NCI-H1930 (cell line): ENCODE measurements around the gene EXOSC9.

Experiments used
- DNase-seq, 2 experiments: peaks; one replicate each; lab custom pipeline; 2025; lab: John Stamatoyannopoulos, UW

EXOSC9 gene

GRCh38 chr4:121789455-121789854, 11.7 kb upstream of the EXOSC9 start:
- DNase-seq = no peak

- DNase-seq = no peak
Observed at GRCh38 chr4:121789960-121790829, 10.9 kb upstream of the EXOSC9 start.

- DNase-seq = no peak
Observed at GRCh38 chr4:121790976-121791375, 10.1 kb upstream of the EXOSC9 start.

GRCh38 chr4:121791481-121791880, 9.6 kb upstream of the EXOSC9 start:
- DNase-seq = no peak

GRCh38 chr4:121792966-121793365, 8.2 kb upstream of the EXOSC9 start:
- no peak for DNase-seq

- DNase-seq = no peak
Observed at GRCh38 chr4:121794505-121795188, 6.5 kb upstream of the EXOSC9 start.

GRCh38 chr4:121796283-121796682, 4.8 kb upstream of the EXOSC9 start:
- no peak for DNase-seq

- no peak for DNase-seq
Observed at GRCh38 chr4:121799208-121799823, 1.8 kb upstream of the EXOSC9 start.

GRCh38 chr4:121799867-121800501, 1.1 kb upstream of the EXOSC9 start:
- DNase-seq = no peak

GRCh38 chr4:121800638-121800960, 524 bp upstream of the EXOSC9 start:
- no peak for DNase-seq

- DNase-seq = no peak
Observed at GRCh38 chr4:121801715-121802075, 572 bp downstream of the EXOSC9 start.

- DNase-seq = no peak
Observed at GRCh38 chr4:121806411-121806810, 5.3 kb downstream of the EXOSC9 start.

GRCh38 chr4:121811122-121811521, 10.0 kb downstream of the EXOSC9 start:
- DNase-seq = no peak

- no peak for DNase-seq
Observed at GRCh38 chr4:121814756-121815155, 13.6 kb downstream of the EXOSC9 start.

GRCh38 chr4:121817006-121817405, 15.9 kb downstream of the EXOSC9 start:
- DNase-seq = no peak

- no peak for DNase-seq
Observed at GRCh38 chr4:121817701-121818100, 16.6 kb downstream of the EXOSC9 start.

- DNase-seq = no peak
Observed at GRCh38 chr4:121818215-121818614, 17.1 kb downstream of the EXOSC9 start.

GRCh38 chr4:121819216-121819965, 18.3 kb downstream of the EXOSC9 start:
- DNase-seq = no peak

GRCh38 chr4:121822047-121822446, 20.9 kb downstream of the EXOSC9 start:
- no peak for DNase-seq

- no peak for DNase-seq
Observed at GRCh38 chr4:121822796-121823504, 21.8 kb downstream of the EXOSC9 start.

- DNase-seq = peak; percentile 90 to 91
Observed at GRCh38 chr4:121823505-121824170, 22.5 kb downstream of the EXOSC9 start, which contains the start of gene CCNA2. CCNA2 (minus strand) TSS chr4:121823883; CDS start chr4:121823628, 255 bp downstream.
